SK-N-SH (cell line): ENCODE data around the gene AHNAK. TPM values are rescaled to one million over a fixed set of nuclear protein-coding genes. Genes with fewer than 3 reads are reported as not detected.
"Not testable (repeated sequence)": the region's sequence is repeated elsewhere in the genome, so short reads cannot be mapped to it uniquely, and the experiment has no call there.

Source experiments
- CTCF ChIA-PET: fragments of 300-600, 350-600 bp; formaldehyde crosslinking; extraction: SDS; loops from one replicate; lab custom pipeline; 2021; lab: Yijun Ruan, JAX
- POLR2A ChIA-PET: fragments of 350-600 bp; sonication (Branson Sonifier 250); formaldehyde crosslinking; extraction: SDS; loops from one replicate; lab custom pipeline; 2020; ENCODE audit warnings: antibody characterized with exemption, inconsistent platforms; lab: Yijun Ruan, JAX
- DNase-seq: peaks from one replicate; pipeline ENCODE4 v3.0.0; 2012
- H2AFZ ChIP-seq: fragments of 200-600 bp; sonication (generic); 2 replicates; pipeline ENCODE4 v1.8.1; 2016; ENCODE audit warnings: antibody characterized with exemption, mild to moderate bottlenecking, low read depth
- H3F3A ChIP-seq: fragments of 200-600 bp; sonication (generic); replicated peaks from 2 replicates; pipeline ENCODE3; 2016; ENCODE audit warnings: antibody characterized with exemption, mild to moderate bottlenecking; ENCODE audit not compliant: insufficient read depth
- H3K27ac ChIP-seq, 2 experiments: fragments of 200-500 bp in 1 of 2; fragments of 200-600 bp in 1 of 2; sonication (Bioruptor generic) in 1 of 2; sonication (generic), shearing (Covaris generic) in 1 of 2; 2 replicates each; pipeline versions ENCODE4 v1.5.1 to v1.6.1; 2014 to 2016; ENCODE audit warnings: low read depth in 2 of 2, inconsistent platforms in 1 of 2, low read length in 1 of 2, mild to moderate bottlenecking in 1 of 2, mixed read lengths in 1 of 2
- H3K27me3 ChIP-seq: fragments of 200-600 bp; sonication (generic), shearing (Covaris generic); 2 replicates; pipeline ENCODE4 v1.6.1; 2016; ENCODE audit warnings: mixed run types; ENCODE audit not compliant: insufficient read depth
- H3K36me3 ChIP-seq, 2 experiments: fragments of 200-500 bp in 1 of 2; fragments of 200-600 bp in 1 of 2; sonication (Bioruptor generic) in 1 of 2; sonication (generic) in 1 of 2; replicated peaks in 1 of 2; 2 replicates each; pipeline versions ENCODE3 to v1.5.1; 2014 to 2016; ENCODE audit warnings: low read length in 1 of 2, mild to moderate bottlenecking in 1 of 2; ENCODE audit not compliant: insufficient read depth in 2 of 2, control insufficient read depth in 1 of 2
- H3K4me1 ChIP-seq, 2 experiments: fragments of 200-500 bp in 1 of 2; fragments of 200-600 bp in 1 of 2; sonication (Bioruptor generic) in 1 of 2; sonication (generic), shearing (Covaris generic) in 1 of 2; 2 replicates each; pipeline versions ENCODE4 v1.5.1 to v1.6.1; 2014 to 2016; ENCODE audit warnings: low read depth in 1 of 2, low read length in 1 of 2, mixed run types in 1 of 2; ENCODE audit not compliant: insufficient read depth in 2 of 2, control insufficient read depth in 1 of 2
- H3K4me2 ChIP-seq: fragments of 200-600 bp; sonication (generic), shearing (Covaris generic); 2 replicates; pipeline ENCODE4 v1.6.1; 2017; ENCODE audit warnings: mixed run types
- H3K4me3 ChIP-seq, 2 experiments: fragments of 200-500 bp in 1 of 2; fragments of 200-600 bp in 1 of 2; sonication (Bioruptor generic) in 1 of 2; sonication (generic), shearing (Covaris generic) in 1 of 2; 2 replicates each; pipeline versions ENCODE4 v1.5.1 to v1.8.1; 2014 to 2016; ENCODE audit warnings: low read depth in 2 of 2, inconsistent platforms in 1 of 2, low read length in 1 of 2, mild to moderate bottlenecking in 1 of 2, mixed read lengths in 1 of 2, moderate library complexity in 1 of 2
- H3K79me2 ChIP-seq: fragments of 200-600 bp; sonication (generic); 2 replicates; pipeline ENCODE4 v1.8.1; 2017; ENCODE audit warnings: mild to moderate bottlenecking; ENCODE audit not compliant: insufficient read depth
- H3K9ac ChIP-seq: fragments of 200-600 bp; sonication (generic); 2 replicates; pipeline ENCODE4 v1.6.1; 2017; ENCODE audit warnings: mixed run types
- H3K9me2 ChIP-seq: fragments of 200-600 bp; sonication (generic); 2 replicates; pipeline ENCODE4 v1.6.1; 2017; ENCODE audit warnings: mixed run types
- H3K9me3 ChIP-seq: fragments of 200-600 bp; sonication (generic); 2 replicates; pipeline ENCODE4 v1.6.1; 2017; ENCODE audit warnings: mixed run types, mild to moderate bottlenecking, moderate library complexity
- H4K20me1 ChIP-seq: fragments of 200-600 bp; sonication (generic); 2 replicates; pipeline ENCODE4 v1.6.1; 2017; ENCODE audit warnings: mild to moderate bottlenecking, mixed run types; ENCODE audit not compliant: insufficient read depth
- ELF1 ChIP-seq: IDR thresholded peaks from 2 replicates; pipeline ENCODE4 v1.4.0; 2012
- EP300 ChIP-seq, 2 experiments: IDR thresholded peaks; 2 replicates each; pipeline versions ENCODE4 v1.4.0 to v1.6.1; 2012; ENCODE audit warnings: borderline replicate concordance in 1 of 2, low read depth in 1 of 2, low read length in 1 of 2
- FOXM1 ChIP-seq: IDR thresholded peaks from 2 replicates; pipeline ENCODE4 v1.4.0; 2012; ENCODE audit warnings: low read depth, mild to moderate bottlenecking
- GATA2 ChIP-seq: sonication (generic); formaldehyde crosslinking; IDR thresholded peaks from 2 replicates; pipeline ENCODE4 v1.5.0; 2020; ENCODE audit warnings: mild to moderate bottlenecking, missing genetic modification reagents
- JUND ChIP-seq: IDR thresholded peaks from 2 replicates; pipeline ENCODE4 v1.4.0; 2012
- MEF2A ChIP-seq: IDR thresholded peaks from 2 replicates; pipeline ENCODE4 v1.4.0; 2012; ENCODE audit warnings: low read depth, borderline replicate concordance
- MXI1 ChIP-seq: IDR thresholded peaks from 2 replicates; pipeline ENCODE4 v1.6.1; 2012; ENCODE audit warnings: mild to moderate bottlenecking, low read depth, low read length, improper control_type of control experiment
- NFIC ChIP-seq: IDR thresholded peaks from 2 replicates; pipeline ENCODE4 v1.4.0; 2012; ENCODE audit warnings: borderline replicate concordance
- PBX3 ChIP-seq: IDR thresholded peaks from 2 replicates; pipeline ENCODE4; 2012
- RCOR1 ChIP-seq: fragments of 150-350 bp; IDR thresholded peaks from 2 replicates; pipeline ENCODE4 v1.6.1; 2017; ENCODE audit warnings: antibody characterized with exemption, low read length
- SIN3A ChIP-seq: IDR thresholded peaks from 2 replicates; pipeline ENCODE4 v1.6.1; 2012; ENCODE audit warnings: low read depth, mild to moderate bottlenecking, low read length, moderate library complexity, borderline replicate concordance
- SMC3 ChIP-seq: IDR thresholded peaks from 2 replicates; pipeline ENCODE4 v1.6.1; 2012; ENCODE audit warnings: low read depth, low read length, improper control_type of control experiment
- TAF1 ChIP-seq: IDR thresholded peaks from 2 replicates; pipeline ENCODE4 v1.6.1; 2012; ENCODE audit warnings: low read depth, mild to moderate bottlenecking, low read length, moderate library complexity, borderline replicate concordance
- USF1 ChIP-seq: IDR thresholded peaks from 2 replicates; pipeline ENCODE4 v1.4.0; 2012; ENCODE audit warnings: low read depth, borderline replicate concordance
- ZBTB33 ChIP-seq: IDR thresholded peaks from 2 replicates; pipeline ENCODE4 v1.4.0; 2012; ENCODE audit warnings: low read depth, borderline replicate concordance
- WGBS: methylation state at CpG from one replicate; pipeline ENCODE4 v1.1.6; 2017; ENCODE audit warnings: low lambda C conversion rate; 5-methylcytosine and 5-hydroxymethylcytosine counted together
- polyA plus RNA-seq, 3 experiments: library from polyadenylated mRNA; depleted of rRNA; stranded (reverse); fragments of >200 nt; gene quantifications; 2 replicates each; pipeline ENCODE4 v1.2.3, GENCODE V29; 2012

Gene AHNAK
- polyA plus RNA-seq, 1 of the 3 experiments (the other 2 are of a cell fraction), result 57.8 TPM

- TF ChIP-seq GATA2 (CRISPR knock-in tag), result no peak
- TF ChIP-seq TAF1, result no peak
- TF ChIP-seq SIN3A, result no peak
- TF ChIP-seq, all 33 proteins: peak for 0
Measured at GRCh38 chr11:62452261-62452660, 94.3 kb downstream of the AHNAK start (continued).

GRCh38 chr11:62451241-62451621, 95.4 kb downstream of the AHNAK start:
- ChIA-PET POLR2A (no interaction called here), CTCF (interaction anchor here (0.9 to 4.0 kb wide), 5 partner anchors 11 to 92 kb away, joined by 3 to 17 read pairs (median 6); no protein-coding TSS in a partner anchor)
- Histone ChIP-seq H3K36me3 (no peaks in the 10 kb centered on the region), H3F3A (no peaks in the 10 kb centered on the region), H3K27me3 (no peaks in the 10 kb centered on the region), H3K27ac (no peak overlapping the region), H2AFZ (no peak overlapping the region), H3K4me3 (no peak overlapping the region), H3K9me2 (no peaks in the 10 kb centered on the region), H3K79me2 (no peaks in the 10 kb centered on the region), H3K9ac (no peak overlapping the region), H3K9me3 (no peaks in the 10 kb centered on the region), H3K4me2 (no peak overlapping the region), H4K20me1 (no peaks in the 10 kb centered on the region), H3K4me1 (no peaks in the 10 kb centered on the region; a peak in 1 of 4 replicates)
- peak; percentile 75 for DNase-seq
- 88% methylated on average over 8 of the region's 8 CpGs for WGBS
- TF ChIP-seq EP300 (IDR thresholded peaks at IDR 0.05; ENCODE audit: borderline replicate concordance in 1 of 2, low read depth in 1 of 2, low read length in 1 of 2) (peak in 1 of 2 experiments; percentile 48; a peak in 2 of 4 replicates), GATA2 (CRISPR knock-in tag) (peak; percentile 76), USF1 (no peak)

- ChIA-PET POLR2A (interaction anchor here (0.6 kb wide), 1 partner anchor 9 kb away, joined by 5 read pairs; no protein-coding TSS in a partner anchor), CTCF (interaction anchor here (0.6 to 4.0 kb wide), 6 partner anchors 9 to 92 kb away, joined by 3 to 17 read pairs (median 9); no protein-coding TSS in a partner anchor)
- Histone ChIP-seq H3K27me3 (no peaks in the 10 kb centered on the region), H2AFZ (no peak overlapping the region), H3K4me3 (no peak overlapping the region), H3K9me2 (no peaks in the 10 kb centered on the region), H3K4me2 (no peak overlapping the region), H3F3A (no peaks in the 10 kb centered on the region), H3K27ac (no peak overlapping the region), H3K79me2 (no peaks in the 10 kb centered on the region), H3K4me1 (no peaks in the 10 kb centered on the region; a peak in 1 of 4 replicates), H3K9ac (no peak overlapping the region), H3K9me3 (no peaks in the 10 kb centered on the region), H4K20me1 (no peaks in the 10 kb centered on the region), H3K36me3 (no peaks in the 10 kb centered on the region)
- no peak for DNase-seq
- 91% methylated on average over 15 of the region's 15 CpGs for WGBS
- no peak for TF ChIP-seq SIN3A
- TF ChIP-seq EP300 (IDR thresholded peaks at IDR 0.05; ENCODE audit: borderline replicate concordance in 1 of 2, low read depth in 1 of 2, low read length in 1 of 2), result no peak
- no peak for TF ChIP-seq RCOR1
- no peak for TF ChIP-seq NFIC
- TF ChIP-seq JUND, result no peak
- no peak for TF ChIP-seq FOXM1
- no peak for TF ChIP-seq ZBTB33
- TF ChIP-seq PBX3, result no peak
- TF ChIP-seq ELF1, result no peak
- TF ChIP-seq MXI1, result no peak
- TF ChIP-seq MEF2A, result no peak
- TF ChIP-seq SMC3, result no peak
Measured at GRCh38 chr11:62450543-62451240, 95.9 kb downstream of the AHNAK start.

GRCh38 chr11:62449912-62450311, 96.7 kb downstream of the AHNAK start:
- POLR2A ChIA-PET, result interaction anchor here (0.9 kb wide), 1 partner anchor 116 kb away, joined by 4 read pairs; no protein-coding TSS in a partner anchor

More at GRCh38 chr11:62449912-62450311, 96.7 kb downstream of the AHNAK start:
- H3K79me2 ChIP-seq, H3K4me1 ChIP-seq, H2AFZ ChIP-seq, H3K9ac ChIP-seq, H4K20me1 ChIP-seq, DNase-seq, H3K4me3 ChIP-seq, H3K36me3 ChIP-seq, H3K27ac ChIP-seq, H3K27me3 ChIP-seq, H3K9me3 ChIP-seq, H3K9me2 ChIP-seq, H3K4me2 ChIP-seq, H3F3A ChIP-seq: not testable (repeated sequence)
- CTCF ChIA-PET, result interaction anchor here (2.4 to 4.0 kb wide), 4 partner anchors 10 to 93 kb away, joined by 6 to 17 read pairs (median 14); no protein-coding TSS in a partner anchor
- 83% methylated on average over 7 of the region's 7 CpGs for WGBS
